Coronary artery (tissue), 2 donors: Measurements from ENCODE around the gene PRKG1.
A peak's percentile ranks its signal among the peaks of the same experiment; 100 is the strongest.

Experiments used
- DNase-seq: peaks from one replicate; pipeline ENCODE4 v3.0.0-alpha.2; 2017; ENCODE audit warnings: low spot score
- H3K27ac ChIP-seq, 2 donors: fragments of 200-600 bp; sonication (generic); one replicate each; pipeline ENCODE4 v1.5.1; 2016 to 2019
- H3K4me3 ChIP-seq: fragments of 200-600 bp; sonication (generic); 2 replicates; pipeline ENCODE4 v1.5.1; 2016; ENCODE audit warnings: mild to moderate bottlenecking, moderate library complexity
- TF ChIP-seq, protein P1 (sequence below): fragments of 200-600 bp; sonication (generic); IDR thresholded peaks from one replicate; pipeline ENCODE4 v1.5.1; 2019; ENCODE audit warnings: antibody characterized with exemption

PRKG1 gene

DNA sequence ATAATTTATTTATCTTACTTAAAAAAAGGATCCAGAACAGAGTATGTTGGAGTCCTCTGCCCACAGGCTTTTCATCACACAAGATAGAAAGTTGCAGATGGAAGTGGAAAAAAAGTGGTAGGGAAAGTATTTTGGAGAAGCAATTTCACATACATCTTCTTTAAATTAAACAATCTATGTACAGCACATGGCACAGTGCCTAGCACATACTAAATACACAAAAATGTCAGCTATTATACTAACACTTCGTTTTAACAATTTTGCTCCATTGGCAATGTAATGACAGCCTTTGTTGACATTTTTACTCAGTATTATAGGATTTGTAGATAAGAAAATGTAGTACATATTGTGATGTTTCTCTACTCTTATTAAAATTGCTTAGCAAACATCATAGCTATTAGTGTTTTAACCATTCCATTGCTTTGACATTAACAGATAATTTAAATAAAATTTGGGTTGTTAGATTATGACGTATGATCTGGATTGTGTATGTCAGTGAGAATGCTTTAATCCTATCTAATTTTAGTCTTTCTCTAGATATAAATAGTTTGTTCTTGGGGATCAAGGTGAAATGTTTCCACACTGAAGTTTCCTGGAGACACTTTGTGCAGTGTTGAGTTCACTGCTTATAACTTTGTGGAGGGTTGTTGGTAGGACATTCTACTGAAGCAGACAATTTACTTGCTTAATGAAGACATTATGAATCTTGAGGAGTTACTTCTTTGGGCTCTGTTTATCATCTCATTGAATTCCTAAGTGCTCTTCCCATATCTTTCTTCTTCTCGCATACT lies 1037.0 kb downstream of the PRKG1 start:
- no peak for DNase-seq
- Histone ChIP-seq H3K27ac (no peak overlapping the region), H3K4me3 (no peak overlapping the region)
- TF ChIP-seq, protein P1, sequence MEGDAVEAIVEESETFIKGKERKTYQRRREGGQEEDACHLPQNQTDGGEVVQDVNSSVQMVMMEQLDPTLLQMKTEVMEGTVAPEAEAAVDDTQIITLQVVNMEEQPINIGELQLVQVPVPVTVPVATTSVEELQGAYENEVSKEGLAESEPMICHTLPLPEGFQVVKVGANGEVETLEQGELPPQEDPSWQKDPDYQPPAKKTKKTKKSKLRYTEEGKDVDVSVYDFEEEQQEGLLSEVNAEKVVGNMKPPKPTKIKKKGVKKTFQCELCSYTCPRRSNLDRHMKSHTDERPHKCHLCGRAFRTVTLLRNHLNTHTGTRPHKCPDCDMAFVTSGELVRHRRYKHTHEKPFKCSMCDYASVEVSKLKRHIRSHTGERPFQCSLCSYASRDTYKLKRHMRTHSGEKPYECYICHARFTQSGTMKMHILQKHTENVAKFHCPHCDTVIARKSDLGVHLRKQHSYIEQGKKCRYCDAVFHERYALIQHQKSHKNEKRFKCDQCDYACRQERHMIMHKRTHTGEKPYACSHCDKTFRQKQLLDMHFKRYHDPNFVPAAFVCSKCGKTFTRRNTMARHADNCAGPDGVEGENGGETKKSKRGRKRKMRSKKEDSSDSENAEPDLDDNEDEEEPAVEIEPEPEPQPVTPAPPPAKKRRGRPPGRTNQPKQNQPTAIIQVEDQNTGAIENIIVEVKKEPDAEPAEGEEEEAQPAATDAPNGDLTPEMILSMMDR: no peak

DNA sequence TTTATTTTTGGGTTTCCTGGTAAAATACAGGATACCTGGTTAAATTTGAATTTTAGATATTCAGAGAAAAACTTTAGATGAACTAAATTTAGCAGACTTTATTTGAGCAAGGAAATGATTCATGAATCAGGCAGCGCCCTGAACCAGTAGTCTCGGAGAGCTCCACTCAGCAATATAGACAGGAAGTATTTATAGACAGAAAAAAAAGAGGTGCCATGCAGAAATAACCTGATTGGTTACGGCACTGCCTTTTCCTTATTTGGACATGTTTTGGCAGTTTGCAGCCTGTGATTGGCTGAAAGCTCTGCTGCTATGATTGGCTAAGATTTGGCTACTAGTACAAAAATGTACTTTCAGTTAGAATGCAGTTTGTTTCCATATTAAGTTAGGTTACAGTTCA lies 1041.5 kb downstream of the PRKG1 start:
- H3K4me3 ChIP-seq: no peak overlapping the region
- DNase-seq: no peak

DNA sequence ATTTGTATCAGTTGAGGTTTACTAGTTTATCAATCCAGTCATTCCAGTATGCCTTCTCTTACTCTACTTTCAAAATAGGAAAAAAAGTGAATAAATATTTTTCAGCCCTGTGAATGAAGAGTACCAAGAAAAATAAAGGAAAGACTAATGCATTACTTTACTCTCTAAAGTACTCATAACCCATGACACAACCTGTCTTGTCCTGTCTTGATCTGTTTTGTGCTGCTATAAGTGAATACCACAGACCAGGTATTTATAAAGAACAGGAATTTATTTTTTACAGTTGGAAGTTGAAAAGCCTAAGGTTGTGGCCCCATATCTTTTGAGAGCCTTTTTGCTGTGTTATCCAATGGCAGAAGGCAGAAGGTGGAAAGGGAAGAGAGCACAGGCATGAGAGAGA lies 1045.2 kb downstream of the PRKG1 start:
- no peak for DNase-seq
- H3K27ac ChIP-seq: peak overlapping the region in 1 of 2 donors; percentile 26
- TF ChIP-seq, protein P1: no peak
- no peak overlapping the region for H3K4me3 ChIP-seq

More for the DNA sequence above, 1041.5 kb downstream of the PRKG1 start:
- TF ChIP-seq, protein P1: no peak
- peak overlapping the region in 1 of 2 donors; percentile 36 for H3K27ac ChIP-seq

DNA sequence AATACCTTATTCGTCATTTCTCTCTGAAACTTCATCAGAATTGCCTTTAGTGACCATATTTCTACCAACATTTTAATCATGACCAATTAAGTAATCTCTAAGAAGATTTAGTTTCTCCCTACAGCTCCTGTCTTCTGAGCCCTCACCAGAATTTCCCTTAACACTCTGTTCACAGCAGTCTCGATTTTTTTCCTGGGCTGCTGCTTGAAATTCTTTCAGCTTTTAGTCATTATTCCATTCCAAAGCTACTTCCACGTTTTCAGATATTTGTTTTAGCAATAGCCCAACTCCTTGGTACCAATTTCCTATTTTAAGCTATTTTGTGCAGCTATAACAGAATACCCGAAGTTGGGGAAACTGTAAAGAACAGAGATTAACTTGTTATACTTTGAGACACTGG lies 1047.4 kb downstream of the PRKG1 start:
- no peak for DNase-seq
- H3K4me3 ChIP-seq: no peak overlapping the region
- TF ChIP-seq, protein P1: no peak
- peak overlapping the region; percentile 46 to 88 for H3K27ac ChIP-seq

DNA sequence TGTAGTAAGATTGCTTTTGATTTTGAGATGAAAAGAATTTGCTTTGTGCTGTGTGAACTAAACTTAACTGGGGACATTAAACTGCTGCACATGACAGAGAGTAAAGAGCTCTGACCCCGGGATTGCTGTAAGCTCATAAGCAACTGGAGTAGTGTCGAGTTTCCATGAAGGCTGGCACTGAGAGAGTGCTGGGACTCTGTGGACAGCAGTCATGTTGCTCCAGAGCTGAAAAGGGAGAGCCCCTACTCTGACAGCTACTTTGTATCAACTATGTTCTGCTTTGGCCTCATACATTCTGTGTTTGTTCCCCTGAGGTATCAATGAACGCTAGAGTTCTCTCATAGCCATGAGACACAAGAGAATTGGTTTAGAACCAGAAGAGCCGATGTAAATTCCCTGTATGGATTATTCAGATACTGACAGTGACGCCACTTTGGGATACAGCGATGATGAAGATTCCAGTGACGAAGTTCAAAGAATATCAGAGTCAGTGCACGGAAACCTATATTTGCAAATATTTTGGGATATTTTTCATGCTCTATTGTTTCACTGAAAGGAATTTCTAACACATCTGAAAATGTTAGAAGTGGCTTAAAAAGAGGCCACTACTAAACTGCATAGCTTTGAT lies 1053.9 kb downstream of the PRKG1 start:
- TF ChIP-seq, protein P1: no peak
- no peak overlapping the region for H3K27ac ChIP-seq
- DNase-seq: no peak
- H3K4me3 ChIP-seq: no peak overlapping the region

DNA sequence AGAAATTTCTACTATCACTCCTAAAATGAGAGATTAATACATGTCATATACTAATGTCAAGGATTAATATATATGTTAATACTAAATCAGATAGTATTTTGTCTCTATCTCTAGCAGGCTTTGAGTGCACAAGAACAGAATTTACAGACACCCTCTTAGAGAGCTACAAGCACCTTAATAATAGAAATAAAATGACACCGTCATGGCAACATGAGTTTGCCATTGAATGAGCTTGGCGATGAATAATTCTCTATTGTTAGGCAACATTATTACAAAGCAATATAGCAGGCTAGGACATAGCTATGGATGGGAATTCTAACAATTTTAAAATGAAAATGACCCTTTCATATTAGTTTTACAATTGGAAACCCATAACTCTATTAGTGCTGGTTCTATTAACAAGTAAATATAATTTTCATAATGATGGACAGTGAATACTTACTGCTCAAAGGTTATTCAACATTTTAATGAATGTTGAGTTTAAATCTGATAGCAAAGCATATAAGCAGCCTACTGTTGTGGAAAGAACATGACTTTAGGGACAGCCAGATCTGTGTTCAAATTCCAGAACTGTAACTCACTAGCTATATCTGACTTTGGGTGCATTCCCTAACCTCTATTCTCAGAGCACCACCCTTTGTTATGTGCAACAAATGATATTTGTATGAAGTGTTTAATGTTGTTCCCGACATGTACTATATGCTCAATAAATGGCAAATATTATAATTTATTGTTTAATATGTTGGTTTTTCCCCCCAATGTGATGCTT lies 1055.3 kb downstream of the PRKG1 start:
- DNase-seq: no peak
- Histone ChIP-seq H3K4me3 (no peak overlapping the region), H3K27ac (no peak overlapping the region)
- TF ChIP-seq, protein P1: no peak
